SK-N-SH (cell line): ENCODE measurements around the gene CSTF2T. TPM values are rescaled to one million over a fixed set of nuclear protein-coding genes. Genes with fewer than 3 reads are reported as not detected.

Experiments used
- CTCF ChIA-PET: fragments of 300-600, 350-600 bp; formaldehyde crosslinking; extraction: SDS; loops from one replicate; lab custom pipeline; 2021; lab: Yijun Ruan, JAX
- POLR2A ChIA-PET: fragments of 350-600 bp; sonication (Branson Sonifier 250); formaldehyde crosslinking; extraction: SDS; loops from one replicate; lab custom pipeline; 2020; ENCODE audit warnings: antibody characterized with exemption, inconsistent platforms; lab: Yijun Ruan, JAX
- DNase-seq: peaks from one replicate; pipeline ENCODE4 v3.0.0; 2012
- H2AFZ ChIP-seq: fragments of 200-600 bp; sonication (generic); 2 replicates; pipeline ENCODE4 v1.8.1; 2016; ENCODE audit warnings: antibody characterized with exemption, mild to moderate bottlenecking, low read depth
- H3F3A ChIP-seq: fragments of 200-600 bp; sonication (generic); replicated peaks from 2 replicates; pipeline ENCODE3; 2016; ENCODE audit warnings: antibody characterized with exemption, mild to moderate bottlenecking; ENCODE audit not compliant: insufficient read depth
- H3K27ac ChIP-seq, 2 experiments: fragments of 200-500 bp in 1 of 2; fragments of 200-600 bp in 1 of 2; sonication (Bioruptor generic) in 1 of 2; sonication (generic), shearing (Covaris generic) in 1 of 2; 2 replicates each; pipeline versions ENCODE4 v1.5.1 to v1.6.1; 2014 to 2016; ENCODE audit warnings: low read depth in 2 of 2, inconsistent platforms in 1 of 2, low read length in 1 of 2, mild to moderate bottlenecking in 1 of 2, mixed read lengths in 1 of 2
- H3K27me3 ChIP-seq: fragments of 200-600 bp; sonication (generic), shearing (Covaris generic); 2 replicates; pipeline ENCODE4 v1.6.1; 2016; ENCODE audit warnings: mixed run types; ENCODE audit not compliant: insufficient read depth
- H3K36me3 ChIP-seq, 2 experiments: fragments of 200-500 bp in 1 of 2; fragments of 200-600 bp in 1 of 2; sonication (Bioruptor generic) in 1 of 2; sonication (generic) in 1 of 2; replicated peaks in 1 of 2; 2 replicates each; pipeline versions ENCODE3 to v1.5.1; 2014 to 2016; ENCODE audit warnings: low read length in 1 of 2, mild to moderate bottlenecking in 1 of 2; ENCODE audit not compliant: insufficient read depth in 2 of 2, control insufficient read depth in 1 of 2
- H3K4me1 ChIP-seq, 2 experiments: fragments of 200-500 bp in 1 of 2; fragments of 200-600 bp in 1 of 2; sonication (Bioruptor generic) in 1 of 2; sonication (generic), shearing (Covaris generic) in 1 of 2; 2 replicates each; pipeline versions ENCODE4 v1.5.1 to v1.6.1; 2014 to 2016; ENCODE audit warnings: low read depth in 1 of 2, low read length in 1 of 2, mixed run types in 1 of 2; ENCODE audit not compliant: insufficient read depth in 2 of 2, control insufficient read depth in 1 of 2
- H3K4me2 ChIP-seq: fragments of 200-600 bp; sonication (generic), shearing (Covaris generic); 2 replicates; pipeline ENCODE4 v1.6.1; 2017; ENCODE audit warnings: mixed run types
- H3K4me3 ChIP-seq, 2 experiments: fragments of 200-500 bp in 1 of 2; fragments of 200-600 bp in 1 of 2; sonication (Bioruptor generic) in 1 of 2; sonication (generic), shearing (Covaris generic) in 1 of 2; 2 replicates each; pipeline versions ENCODE4 v1.5.1 to v1.8.1; 2014 to 2016; ENCODE audit warnings: low read depth in 2 of 2, inconsistent platforms in 1 of 2, low read length in 1 of 2, mild to moderate bottlenecking in 1 of 2, mixed read lengths in 1 of 2, moderate library complexity in 1 of 2
- H3K79me2 ChIP-seq: fragments of 200-600 bp; sonication (generic); 2 replicates; pipeline ENCODE4 v1.8.1; 2017; ENCODE audit warnings: mild to moderate bottlenecking; ENCODE audit not compliant: insufficient read depth
- H3K9ac ChIP-seq: fragments of 200-600 bp; sonication (generic); 2 replicates; pipeline ENCODE4 v1.6.1; 2017; ENCODE audit warnings: mixed run types
- H3K9me2 ChIP-seq: fragments of 200-600 bp; sonication (generic); 2 replicates; pipeline ENCODE4 v1.6.1; 2017; ENCODE audit warnings: mixed run types
- H3K9me3 ChIP-seq: fragments of 200-600 bp; sonication (generic); 2 replicates; pipeline ENCODE4 v1.6.1; 2017; ENCODE audit warnings: mixed run types, mild to moderate bottlenecking, moderate library complexity
- H4K20me1 ChIP-seq: fragments of 200-600 bp; sonication (generic); 2 replicates; pipeline ENCODE4 v1.6.1; 2017; ENCODE audit warnings: mild to moderate bottlenecking, mixed run types; ENCODE audit not compliant: insufficient read depth
- CHD2 ChIP-seq: fragments of 150-350 bp; IDR thresholded peaks from 2 replicates; pipeline ENCODE4 v1.6.1; 2018; ENCODE audit warnings: low read length; ENCODE audit not compliant: partially characterized antibody
- ELF1 ChIP-seq: IDR thresholded peaks from 2 replicates; pipeline ENCODE4 v1.4.0; 2012
- FOSL2 ChIP-seq: IDR thresholded peaks from 2 replicates; pipeline ENCODE4 v1.4.0; 2012; ENCODE audit warnings: low read depth, mild to moderate bottlenecking, moderate library complexity, borderline replicate concordance
- GATA2 ChIP-seq: sonication (generic); formaldehyde crosslinking; IDR thresholded peaks from 2 replicates; pipeline ENCODE4 v1.5.0; 2020; ENCODE audit warnings: mild to moderate bottlenecking, missing genetic modification reagents
- NRF1 ChIP-seq: IDR thresholded peaks from 2 replicates; pipeline ENCODE4 v1.6.1; 2012; ENCODE audit warnings: low read depth, mild to moderate bottlenecking, low read length
- RCOR1 ChIP-seq: fragments of 150-350 bp; IDR thresholded peaks from 2 replicates; pipeline ENCODE4 v1.6.1; 2017; ENCODE audit warnings: antibody characterized with exemption, low read length
- RFX5 ChIP-seq: IDR thresholded peaks from 2 replicates; pipeline ENCODE4 v1.6.1; 2012; ENCODE audit warnings: mild to moderate bottlenecking, improper control_type of control experiment, low read length
- RXRA ChIP-seq: IDR thresholded peaks from 2 replicates; pipeline ENCODE4 v1.4.0; 2012; ENCODE audit warnings: low read depth, mild to moderate bottlenecking, borderline replicate concordance
- SIN3A ChIP-seq: IDR thresholded peaks from 2 replicates; pipeline ENCODE4 v1.6.1; 2012; ENCODE audit warnings: low read depth, mild to moderate bottlenecking, low read length, moderate library complexity, borderline replicate concordance
- TAF1 ChIP-seq: IDR thresholded peaks from 2 replicates; pipeline ENCODE4 v1.6.1; 2012; ENCODE audit warnings: low read depth, mild to moderate bottlenecking, low read length, moderate library complexity, borderline replicate concordance
- TCF12 ChIP-seq: IDR thresholded peaks from 2 replicates; pipeline ENCODE4 v1.4.0; 2012
- USF2 ChIP-seq: fragments of 150-350 bp; IDR thresholded peaks from 2 replicates; pipeline ENCODE4 v1.6.1; 2017; ENCODE audit warnings: antibody characterized with exemption, low read length, low read depth, borderline replicate concordance
- ZBTB33 ChIP-seq: IDR thresholded peaks from 2 replicates; pipeline ENCODE4 v1.4.0; 2012; ENCODE audit warnings: low read depth, borderline replicate concordance
- WGBS: methylation state at CpG from one replicate; pipeline ENCODE4 v1.1.6; 2017; ENCODE audit warnings: low lambda C conversion rate; 5-methylcytosine and 5-hydroxymethylcytosine counted together
- polyA plus RNA-seq, 3 experiments: library from polyadenylated mRNA; depleted of rRNA; stranded (reverse); fragments of >200 nt; gene quantifications; 2 replicates each; pipeline ENCODE4 v1.2.3, GENCODE V29; 2012
- TF ChIP-seq, protein P1 (sequence below): IDR thresholded peaks from 2 replicates; pipeline ENCODE4 v1.4.0; 2012; ENCODE audit warnings: low read depth, borderline replicate concordance
- TF ChIP-seq, protein P2 (sequence below): fragments of 200-600 bp; sonication (generic); IDR thresholded peaks from 2 replicates; pipeline ENCODE4 v1.6.1; 2017; ENCODE audit warnings: antibody characterized with exemption, mild to moderate bottlenecking, moderate library complexity

The CSTF2T gene
- polyA plus RNA-seq, 1 of the 3 experiments (the other 2 are of a cell fraction), result 4.3 TPM

DNA sequence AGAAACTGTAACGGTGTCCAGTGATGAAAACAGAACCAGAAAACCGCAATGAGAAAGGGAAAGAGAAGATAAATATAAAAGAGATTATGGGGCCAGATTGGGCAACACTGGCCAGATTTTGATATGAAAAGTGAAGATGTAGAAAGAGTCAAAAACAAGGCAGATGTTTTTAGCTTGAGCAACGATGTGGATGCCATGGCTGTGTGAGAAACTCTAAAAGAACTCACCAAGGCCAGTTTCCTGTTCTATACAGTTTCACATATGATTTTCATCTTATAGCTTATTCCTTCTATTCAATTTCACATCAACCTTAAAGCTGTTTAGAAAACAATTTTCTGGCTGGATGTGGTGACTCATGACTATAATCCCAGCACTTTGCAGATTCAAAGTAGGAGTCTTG lies 36.3 kb downstream of the CSTF2T start:
- Histone ChIP-seq H3K4me1 (peaks cover 4% of the 10 kb centered on the region in 2 experiments; a peak in 3 of 4 replicates), H3K4me3 (no peak overlapping the region), H3K9me3 (no peaks in the 10 kb centered on the region), H3K36me3 (no peaks in the 10 kb centered on the region), H3K27ac (no peak overlapping the region), H3K9me2 (no peaks in the 10 kb centered on the region), H2AFZ (no peak overlapping the region), H3K9ac (no peak overlapping the region), H3K4me2 (no peak overlapping the region), H3K27me3 (no peaks in the 10 kb centered on the region), H3K79me2 (no peaks in the 10 kb centered on the region), H3F3A (no peaks in the 10 kb centered on the region), H4K20me1 (no peaks in the 10 kb centered on the region)
- DNase-seq, result no peak
- ChIA-PET CTCF (no interaction called here), POLR2A (no interaction called here)
- WGBS, result 80% methylated on average over 3 of the region's 3 CpGs
- TF ChIP-seq ZBTB33 (no peak), SIN3A (no peak), USF2 (no peak), ELF1 (no peak), RFX5 (no peak), RXRA (no peak), CHD2 (no peak), RCOR1 (no peak), FOSL2 (no peak), GATA2 (no peak), TCF12 (no peak), TAF1 (no peak), NRF1 (no peak)
- TF ChIP-seq, protein P1, sequence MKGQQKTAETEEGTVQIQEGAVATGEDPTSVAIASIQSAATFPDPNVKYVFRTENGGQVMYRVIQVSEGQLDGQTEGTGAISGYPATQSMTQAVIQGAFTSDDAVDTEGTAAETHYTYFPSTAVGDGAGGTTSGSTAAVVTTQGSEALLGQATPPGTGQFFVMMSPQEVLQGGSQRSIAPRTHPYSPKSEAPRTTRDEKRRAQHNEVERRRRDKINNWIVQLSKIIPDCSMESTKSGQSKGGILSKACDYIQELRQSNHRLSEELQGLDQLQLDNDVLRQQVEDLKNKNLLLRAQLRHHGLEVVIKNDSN, result no peak
- TF ChIP-seq, protein P2, sequence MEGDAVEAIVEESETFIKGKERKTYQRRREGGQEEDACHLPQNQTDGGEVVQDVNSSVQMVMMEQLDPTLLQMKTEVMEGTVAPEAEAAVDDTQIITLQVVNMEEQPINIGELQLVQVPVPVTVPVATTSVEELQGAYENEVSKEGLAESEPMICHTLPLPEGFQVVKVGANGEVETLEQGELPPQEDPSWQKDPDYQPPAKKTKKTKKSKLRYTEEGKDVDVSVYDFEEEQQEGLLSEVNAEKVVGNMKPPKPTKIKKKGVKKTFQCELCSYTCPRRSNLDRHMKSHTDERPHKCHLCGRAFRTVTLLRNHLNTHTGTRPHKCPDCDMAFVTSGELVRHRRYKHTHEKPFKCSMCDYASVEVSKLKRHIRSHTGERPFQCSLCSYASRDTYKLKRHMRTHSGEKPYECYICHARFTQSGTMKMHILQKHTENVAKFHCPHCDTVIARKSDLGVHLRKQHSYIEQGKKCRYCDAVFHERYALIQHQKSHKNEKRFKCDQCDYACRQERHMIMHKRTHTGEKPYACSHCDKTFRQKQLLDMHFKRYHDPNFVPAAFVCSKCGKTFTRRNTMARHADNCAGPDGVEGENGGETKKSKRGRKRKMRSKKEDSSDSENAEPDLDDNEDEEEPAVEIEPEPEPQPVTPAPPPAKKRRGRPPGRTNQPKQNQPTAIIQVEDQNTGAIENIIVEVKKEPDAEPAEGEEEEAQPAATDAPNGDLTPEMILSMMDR, result no peak
